GM12878 (cell line): Measurements from ENCODE around the gene RPL10A. TPM values are rescaled to one million over a fixed set of nuclear protein-coding genes. Genes with fewer than 3 reads are reported as not detected.

Experiments used
- ATAC-seq: fragments of 200-7000 bp; cut with Tn5 transposase; 3 replicates; pipeline ENCODE4 v1.9.1; 2020; ENCODE audit warnings: mild to moderate bottlenecking, moderate library complexity
- BruUV-seq: library from RNA; stranded (reverse); fragments of 400-500 nt; replicated peaks from 2 replicates; lab custom pipeline; 2021; lab: Mats Ljungman, UMichigan
- CTCF ChIA-PET: fragments of 300-600 bp; sonication (Branson Sonifier 250); formaldehyde crosslinking; extraction: SDS; loops from one replicate; lab custom pipeline; 2021; ENCODE audit warnings: inconsistent platforms; lab: Yijun Ruan, JAX
- POLR2A ChIA-PET: fragments of 350-600 bp; formaldehyde crosslinking; extraction: SDS; loops from one replicate; lab custom pipeline; 2021; ENCODE audit warnings: inconsistent platforms; lab: Charles Lee
- RAD21 ChIA-PET: fragments of 300-600 bp; sonication (Branson Sonifier 250); formaldehyde crosslinking; loops from one replicate; lab custom pipeline; 2023; ENCODE audit warnings: antibody characterized with exemption; ENCODE audit not compliant: unreplicated experiment; lab: Charles Lee
- SMC1A ChIA-PET: fragments of 300-600 bp; sonication (Branson Sonifier 250); formaldehyde crosslinking; loops from one replicate; lab custom pipeline; 2023; ENCODE audit not compliant: unreplicated experiment, uncharacterized antibody; lab: Charles Lee
- DNase-seq: peaks from one replicate; pipeline ENCODE4 v3.0.0-alpha.2; 2011; ENCODE audit warnings: low read depth, low spot score
- FAIRE-seq: peaks from 3 replicates; lab custom pipeline; 2011; peaks lifted over from hg19 to GRCh38; lab: Jason Lieb, UNC
- H2AFZ ChIP-seq: 2 replicates; pipeline ENCODE4 v1.6.0; 2011; ENCODE audit warnings: low read depth, low read length, control low read depth; ENCODE audit not compliant: control insufficient read depth
- H3K27ac ChIP-seq: 2 replicates; pipeline ENCODE4 v1.5.1; 2011; ENCODE audit warnings: control low read depth; ENCODE audit not compliant: control insufficient read depth, insufficient read depth
- H3K27me3 ChIP-seq, 2 experiments: replicated peaks in 1 of 2; 2 replicates each; pipeline versions ENCODE4 v1.6.0 to v1.6.1; 2011; ENCODE audit warnings: low read length in 1 of 2; ENCODE audit not compliant: control insufficient read depth in 2 of 2, insufficient read depth in 2 of 2
- H3K36me3 ChIP-seq, 2 experiments: 2 replicates each; pipeline ENCODE4 v1.5.1; 2011; ENCODE audit warnings: low read length in 1 of 2; ENCODE audit not compliant: control insufficient read depth in 2 of 2, insufficient read depth in 2 of 2
- H3K4me1 ChIP-seq: 2 replicates; pipeline ENCODE4 v1.6.1; 2011; ENCODE audit warnings: mild to moderate bottlenecking, low read length, moderate library complexity, mixed read lengths; ENCODE audit not compliant: control insufficient read depth, insufficient read depth
- H3K4me2 ChIP-seq: 2 replicates; pipeline ENCODE4 v1.6.0; 2011; ENCODE audit warnings: control low read depth; ENCODE audit not compliant: control insufficient read depth, insufficient read depth
- H3K4me3 ChIP-seq: fragments of 200-600 bp; sonication (generic); 2 replicates; pipeline ENCODE4 v1.5.1; 2016
- H3K79me2 ChIP-seq: 2 replicates; pipeline ENCODE4 v1.6.0; 2011; ENCODE audit warnings: low read length; ENCODE audit not compliant: control insufficient read depth, insufficient read depth
- H3K9ac ChIP-seq: 2 replicates; pipeline ENCODE4 v1.8.0; 2011; ENCODE audit warnings: low read length, control low read depth, mixed read lengths; ENCODE audit not compliant: control insufficient read depth, insufficient read depth
- H3K9me3 ChIP-seq: replicated peaks from 3 replicates; pipeline ENCODE4 v1.5.1; 2011; ENCODE audit warnings: mild to moderate bottlenecking, low read length; ENCODE audit not compliant: control insufficient read depth, insufficient read depth
- H4K20me1 ChIP-seq: 2 replicates; pipeline ENCODE4 v1.6.0; 2011; ENCODE audit not compliant: control insufficient read depth, insufficient read depth
- ASH2L ChIP-seq: fragments of 300-600, 200-600 bp; sonication (generic); IDR thresholded peaks from 2 replicates; pipeline ENCODE4 v1.6.1; 2017; ENCODE audit warnings: low read depth, mild to moderate bottlenecking, borderline replicate concordance
- BACH1 ChIP-seq: fragments of 450-650 bp; IDR thresholded peaks from 2 replicates; pipeline ENCODE4 v1.6.1; 2017; ENCODE audit warnings: mild to moderate bottlenecking, borderline replicate concordance
- BMI1 ChIP-seq: fragments of 450-650 bp; IDR thresholded peaks from 2 replicates; pipeline ENCODE4 v1.6.1; 2016; ENCODE audit warnings: mild to moderate bottlenecking, moderate library complexity, borderline replicate concordance
- CREM ChIP-seq: IDR thresholded peaks from 2 replicates; pipeline ENCODE4 v1.6.1; 2014; ENCODE audit warnings: antibody characterized with exemption, low read depth
- EP300 ChIP-seq, 2 experiments: fragments of 150-350 bp in 1 of 2; IDR thresholded peaks; 2 replicates each; pipeline ENCODE4 v1.6.1; 2011 to 2012; ENCODE audit warnings: low read depth in 2 of 2, low read length in 2 of 2, borderline replicate concordance in 1 of 2, improper control_type of control experiment in 1 of 2, inconsistent platforms in 1 of 2; ENCODE audit not compliant: control insufficient read depth in 1 of 2
- PAX5 ChIP-seq: IDR thresholded peaks from 2 replicates; pipeline ENCODE4 v1.6.1; 2011; ENCODE audit warnings: low read depth, low read length, borderline replicate concordance
- PML ChIP-seq: IDR thresholded peaks from 2 replicates; pipeline ENCODE4 v1.6.1; 2012; ENCODE audit warnings: low read length, inconsistent platforms
- POLR2AphosphoS5 ChIP-seq: IDR thresholded peaks from 2 replicates; pipeline ENCODE4 v1.6.1; 2011; ENCODE audit warnings: mild to moderate bottlenecking, low read length, inconsistent platforms
- SMAD1 ChIP-seq: fragments of 450-650 bp; IDR thresholded peaks from 2 replicates; pipeline ENCODE4 v1.6.1; 2018; ENCODE audit warnings: mild to moderate bottlenecking, low read depth; ENCODE audit not compliant: partially characterized antibody
- STAT3 ChIP-seq: IDR thresholded peaks from 2 replicates; pipeline ENCODE4 v1.6.1; 2011; ENCODE audit warnings: low read depth, low read length, improper control_type of control experiment
- SUZ12 ChIP-seq: fragments of 200-600 bp; sonication (generic); IDR thresholded peaks from one replicate; pipeline ENCODE4 v1.6.1; 2018; ENCODE audit warnings: antibody characterized with exemption, mild to moderate bottlenecking; ENCODE audit not compliant: unreplicated experiment
- ZZZ3 ChIP-seq: IDR thresholded peaks from 2 replicates; pipeline ENCODE4 v1.6.1; 2011; ENCODE audit warnings: low read depth; ENCODE audit not compliant: control insufficient read depth, insufficient read length
- WGBS: methylation state at CpG from one replicate; pipeline ENCODE4 v1.1.6; 2016; ENCODE audit warnings: low lambda C conversion rate; ENCODE audit not compliant: insufficient replicate concordance, insufficient coverage; ENCODE audit errors: missing lambda C conversion rate; 5-methylcytosine and 5-hydroxymethylcytosine counted together
- in situ Hi-C: fragments of 300-500 bp; cut with MboI; formaldehyde crosslinking; loops from 9 replicates; pipeline ENCODE4 v1.14.3; 2018; ENCODE audit warnings: mixed read lengths
- intact Hi-C: fragments of 100-400 bp; cut with micrococcal nuclease; formaldehyde crosslinking; loops from one replicate; pipeline ENCODE4 v1.14.2; 2022; ENCODE audit not compliant: unreplicated experiment
- polyA plus RNA-seq, 11 experiments: library from polyadenylated mRNA; depleted of rRNA in 4 of 11; unstranded in 6 of 11; stranded (reverse) in 5 of 11; fragments of >200 nt; fragmentation: Nextera tagmentation in 4 of 11; fragmentation: Illumina TruSeq in 1 of 11; extraction: Ambion mirVana in 4 of 11; extraction: Trizol in 1 of 11; gene quantifications; 1 replicate in 1 of 11; 2 replicates in 10 of 11; pipeline versions ENCODE4 v1.2.1 to v1.2.3, GENCODE V29; 2011 to 2016; ENCODE audit warnings: inconsistent platforms in 2 of 11, missing spikeins in 2 of 11, low read depth in 1 of 11
- total RNA-seq, 4 experiments: library from RNA; depleted of rRNA in 3 of 4; stranded (reverse); fragments of >200 nt in 3 of 4; fragmentation: Illumina TruSeq in 1 of 4; extraction: Trizol in 1 of 4; gene quantifications; 2 replicates each; pipeline versions ENCODE4 v1.2.1 to v1.2.3, GENCODE V29; 2013 to 2021

The RPL10A gene
- total and polyA plus RNA-seq, 10 of the 15 experiments (the other 5 are each of a cell fraction or from before 2014, with no cell fraction given) = 833 to 4,029 (median 2,795) TPM

DNA sequence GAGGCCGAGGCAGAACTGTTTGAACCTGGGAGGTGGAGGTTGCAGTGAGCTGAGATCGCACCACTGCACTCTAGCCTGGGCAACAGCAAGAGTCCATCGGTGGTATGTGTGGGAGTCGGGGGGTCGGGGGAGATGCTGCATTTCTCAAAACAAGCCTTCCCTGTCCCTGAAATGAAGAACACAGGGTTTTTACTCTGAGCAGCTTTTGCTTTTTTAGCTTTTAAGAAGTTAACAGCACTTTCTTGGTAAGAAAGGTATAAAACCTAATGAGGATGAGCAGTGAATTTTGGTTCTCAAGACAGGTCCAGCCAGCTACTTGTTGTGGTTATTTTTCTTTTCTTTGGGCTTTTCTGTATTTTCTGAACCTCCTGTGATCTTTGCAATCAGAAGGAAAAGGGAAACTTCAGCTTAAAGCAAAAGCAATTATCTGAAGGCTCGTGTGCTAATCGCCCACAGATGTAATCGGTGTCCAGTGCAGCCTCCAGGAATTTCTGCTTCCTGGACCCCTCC is 3.7 kb downstream of the RPL10A start:
- Histone ChIP-seq H3K27ac (no peak overlapping the region), H4K20me1 (peaks cover 7% of the 10 kb centered on the region; the same call in 1 of the 2 replicates), H3K27me3 (no peaks in the 10 kb centered on the region), H3K4me2 (peak overlapping the region; percentile 23), H3K4me1 (no peaks in the 10 kb centered on the region), H3K36me3 (peaks cover 14% of the 10 kb centered on the region in 2 experiments), H3K9me3 (no peaks in the 10 kb centered on the region), H3K4me3 (peak overlapping the region; percentile 99), H3K79me2 (peaks cover 33% of the 10 kb centered on the region), H3K9ac (no peak overlapping the region), H2AFZ (no peak overlapping the region)
- ATAC-seq = no peak
- BruUV-seq = no TSS peak
- ChIA-PET CTCF (interaction anchor here (0.7 to 2.4 kb wide), 7 partner anchors 10 to 178 kb away, joined by 3 to 11 read pairs (median 5); partner anchors contain the start of gene PPARD), POLR2A (interaction anchor here (0.6 to 0.8 kb wide), 3 partner anchors 8 to 57 kb away, joined by 3 read pairs; partner anchors contain the start of gene FANCE), RAD21 (interaction anchor here (0.9 to 1.8 kb wide), 2 partner anchors 21 to 128 kb away, joined by 3 to 4 read pairs; no protein-coding TSS in a partner anchor), SMC1A (interaction anchor here (1.2 to 1.4 kb wide), 3 partner anchors 14 to 174 kb away, joined by 4 to 7 read pairs (median 4); partner anchors contain the start of gene DEF6)
- FAIRE-seq = no peak
- 40% methylated on average over 8 of the region's 8 CpGs for WGBS
- no peak for DNase-seq
- no peak for TF ChIP-seq ASH2L
- no peak for TF ChIP-seq STAT3
- TF ChIP-seq SMAD1 = no peak
- peak; percentile 19; the same call in 1 of the 2 replicates for TF ChIP-seq PML
- no peak for TF ChIP-seq SUZ12
- TF ChIP-seq BACH1 = peak; percentile 33; the same call in 1 of the 2 replicates
- peak; percentile 44; the same call in 1 of the 2 replicates for TF ChIP-seq POLR2AphosphoS5
- no peak for TF ChIP-seq BMI1
- no peak for TF ChIP-seq PAX5
- no peak for TF ChIP-seq EP300 (IDR thresholded peaks at IDR 0.05; ENCODE audit: borderline replicate concordance in 1 of 2, control insufficient read depth in 1 of 2, low read depth in 2 of 2, low read length in 2 of 2)
- TF ChIP-seq ZZZ3 = no peak
- no peak for TF ChIP-seq CREM
- in situ Hi-C loops (no loop called here), intact Hi-C loops (no loop called here)
